K562 (cell line): ENCODE data around the gene CREB3L2. TPM values are rescaled to one million over a fixed set of nuclear protein-coding genes. Genes with fewer than 3 reads are reported as not detected.

Experiments used
- CAMTA2 ChIP-seq: fragments of 250-450 bp; sonication (Bioruptor Pico); conservative IDR thresholded peaks from 2 replicates; pipeline ENCODE4 v1.5.1; 2022
- DNMT1 ChIP-seq: fragments of 450-650 bp; IDR thresholded peaks from 2 replicates; pipeline ENCODE4 v1.6.1; 2016; ENCODE audit warnings: antibody characterized with exemption, mild to moderate bottlenecking
- FOXA1 ChIP-seq: fragments of 450-650 bp; IDR thresholded peaks from 2 replicates; pipeline ENCODE4 v1.6.1; 2016; ENCODE audit warnings: mild to moderate bottlenecking, borderline replicate concordance
- RHOXF2B ChIP-seq: fragments of 250-450 bp; sonication (Bioruptor Pico); conservative IDR thresholded peaks from 2 replicates; pipeline ENCODE4 v1.5.1; 2021
- ZNF311 ChIP-seq: fragments of 250-450 bp; sonication (Bioruptor Pico); IDR thresholded peaks from 2 replicates; pipeline ENCODE4 v1.4.0; 2020; ENCODE audit warnings: mild to moderate bottlenecking, moderate library complexity
- polyA plus RNA-seq, 8 experiments: library from polyadenylated mRNA; depleted of rRNA in 4 of 8; stranded (reverse) in 5 of 8; unstranded in 3 of 8; fragments of >200 nt; fragmentation: Nextera tagmentation in 2 of 8; fragmentation: Illumina TruSeq in 1 of 8; extraction: Ambion mirVana in 2 of 8; extraction: Trizol in 1 of 8; gene quantifications; 2 replicates each; pipeline versions ENCODE4 v1.2.1 to v1.2.3, GENCODE V29; 2011 to 2014; ENCODE audit warnings: inconsistent platforms in 1 of 8, missing spikeins in 1 of 8
- total RNA-seq, 7 experiments: library from RNA; depleted of rRNA in 6 of 7; stranded (reverse); fragments of >200 nt in 6 of 7; fragmentation: Illumina TruSeq in 2 of 7; extraction: Trizol in 2 of 7; gene quantifications; 2 replicates each; pipeline versions ENCODE4 v1.2.1 to v1.2.3, GENCODE V29; 2011 to 2021; ENCODE audit warnings: low replicate concordance in 1 of 7
- TF ChIP-seq, protein P1 (sequence below): fragments of 200-600 bp; sonication (generic); IDR thresholded peaks from one replicate; pipeline ENCODE4 v1.6.1; 2012; ENCODE audit warnings: mild to moderate bottlenecking, low read depth, low read length, inconsistent platforms
- TF ChIP-seq, protein P2 (sequence below), 3 experiments: IDR thresholded peaks in 2 of 3; conservative IDR thresholded peaks in 1 of 3; 2 replicates each; pipeline ENCODE4 v1.5.1; 2011 to 2012; ENCODE audit warnings: low read length in 3 of 3, mild to moderate bottlenecking in 3 of 3, control low read depth in 2 of 3, improper control_type of control experiment in 1 of 3, inconsistent platforms in 1 of 3, low read depth in 1 of 3, mixed read lengths in 1 of 3, moderate library complexity in 1 of 3; ENCODE audit not compliant: insufficient read depth in 2 of 3

CREB3L2 gene
- total and polyA plus RNA-seq, 9 of the 15 experiments (the other 6 are each of a cell fraction or from before 2014, with no cell fraction given), result 7.1 to 45.6 (median 15.8) TPM

DNA sequence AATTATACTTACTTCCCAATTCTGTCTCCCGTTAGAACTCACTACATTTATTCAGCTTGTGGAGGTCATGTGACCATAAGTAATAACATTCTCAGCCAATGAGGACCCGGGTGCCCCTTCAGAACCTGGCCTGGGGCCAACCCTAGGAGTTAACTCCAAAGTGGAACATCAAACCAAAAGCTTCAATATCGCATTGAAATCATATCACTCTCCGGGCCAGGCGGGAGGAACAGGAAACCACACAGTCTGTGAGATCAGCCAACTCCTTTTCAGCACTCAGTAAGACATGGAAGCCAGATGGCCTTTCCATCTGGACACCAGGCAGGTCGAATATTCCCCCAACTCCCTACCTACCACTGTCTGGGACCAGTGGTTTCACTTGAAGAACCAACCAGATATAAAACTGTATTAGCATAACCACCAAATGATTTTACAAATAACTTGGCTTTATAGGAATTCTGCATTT, 5.5 kb downstream of the CREB3L2 start (continued):
- TF ChIP-seq, protein P1, sequence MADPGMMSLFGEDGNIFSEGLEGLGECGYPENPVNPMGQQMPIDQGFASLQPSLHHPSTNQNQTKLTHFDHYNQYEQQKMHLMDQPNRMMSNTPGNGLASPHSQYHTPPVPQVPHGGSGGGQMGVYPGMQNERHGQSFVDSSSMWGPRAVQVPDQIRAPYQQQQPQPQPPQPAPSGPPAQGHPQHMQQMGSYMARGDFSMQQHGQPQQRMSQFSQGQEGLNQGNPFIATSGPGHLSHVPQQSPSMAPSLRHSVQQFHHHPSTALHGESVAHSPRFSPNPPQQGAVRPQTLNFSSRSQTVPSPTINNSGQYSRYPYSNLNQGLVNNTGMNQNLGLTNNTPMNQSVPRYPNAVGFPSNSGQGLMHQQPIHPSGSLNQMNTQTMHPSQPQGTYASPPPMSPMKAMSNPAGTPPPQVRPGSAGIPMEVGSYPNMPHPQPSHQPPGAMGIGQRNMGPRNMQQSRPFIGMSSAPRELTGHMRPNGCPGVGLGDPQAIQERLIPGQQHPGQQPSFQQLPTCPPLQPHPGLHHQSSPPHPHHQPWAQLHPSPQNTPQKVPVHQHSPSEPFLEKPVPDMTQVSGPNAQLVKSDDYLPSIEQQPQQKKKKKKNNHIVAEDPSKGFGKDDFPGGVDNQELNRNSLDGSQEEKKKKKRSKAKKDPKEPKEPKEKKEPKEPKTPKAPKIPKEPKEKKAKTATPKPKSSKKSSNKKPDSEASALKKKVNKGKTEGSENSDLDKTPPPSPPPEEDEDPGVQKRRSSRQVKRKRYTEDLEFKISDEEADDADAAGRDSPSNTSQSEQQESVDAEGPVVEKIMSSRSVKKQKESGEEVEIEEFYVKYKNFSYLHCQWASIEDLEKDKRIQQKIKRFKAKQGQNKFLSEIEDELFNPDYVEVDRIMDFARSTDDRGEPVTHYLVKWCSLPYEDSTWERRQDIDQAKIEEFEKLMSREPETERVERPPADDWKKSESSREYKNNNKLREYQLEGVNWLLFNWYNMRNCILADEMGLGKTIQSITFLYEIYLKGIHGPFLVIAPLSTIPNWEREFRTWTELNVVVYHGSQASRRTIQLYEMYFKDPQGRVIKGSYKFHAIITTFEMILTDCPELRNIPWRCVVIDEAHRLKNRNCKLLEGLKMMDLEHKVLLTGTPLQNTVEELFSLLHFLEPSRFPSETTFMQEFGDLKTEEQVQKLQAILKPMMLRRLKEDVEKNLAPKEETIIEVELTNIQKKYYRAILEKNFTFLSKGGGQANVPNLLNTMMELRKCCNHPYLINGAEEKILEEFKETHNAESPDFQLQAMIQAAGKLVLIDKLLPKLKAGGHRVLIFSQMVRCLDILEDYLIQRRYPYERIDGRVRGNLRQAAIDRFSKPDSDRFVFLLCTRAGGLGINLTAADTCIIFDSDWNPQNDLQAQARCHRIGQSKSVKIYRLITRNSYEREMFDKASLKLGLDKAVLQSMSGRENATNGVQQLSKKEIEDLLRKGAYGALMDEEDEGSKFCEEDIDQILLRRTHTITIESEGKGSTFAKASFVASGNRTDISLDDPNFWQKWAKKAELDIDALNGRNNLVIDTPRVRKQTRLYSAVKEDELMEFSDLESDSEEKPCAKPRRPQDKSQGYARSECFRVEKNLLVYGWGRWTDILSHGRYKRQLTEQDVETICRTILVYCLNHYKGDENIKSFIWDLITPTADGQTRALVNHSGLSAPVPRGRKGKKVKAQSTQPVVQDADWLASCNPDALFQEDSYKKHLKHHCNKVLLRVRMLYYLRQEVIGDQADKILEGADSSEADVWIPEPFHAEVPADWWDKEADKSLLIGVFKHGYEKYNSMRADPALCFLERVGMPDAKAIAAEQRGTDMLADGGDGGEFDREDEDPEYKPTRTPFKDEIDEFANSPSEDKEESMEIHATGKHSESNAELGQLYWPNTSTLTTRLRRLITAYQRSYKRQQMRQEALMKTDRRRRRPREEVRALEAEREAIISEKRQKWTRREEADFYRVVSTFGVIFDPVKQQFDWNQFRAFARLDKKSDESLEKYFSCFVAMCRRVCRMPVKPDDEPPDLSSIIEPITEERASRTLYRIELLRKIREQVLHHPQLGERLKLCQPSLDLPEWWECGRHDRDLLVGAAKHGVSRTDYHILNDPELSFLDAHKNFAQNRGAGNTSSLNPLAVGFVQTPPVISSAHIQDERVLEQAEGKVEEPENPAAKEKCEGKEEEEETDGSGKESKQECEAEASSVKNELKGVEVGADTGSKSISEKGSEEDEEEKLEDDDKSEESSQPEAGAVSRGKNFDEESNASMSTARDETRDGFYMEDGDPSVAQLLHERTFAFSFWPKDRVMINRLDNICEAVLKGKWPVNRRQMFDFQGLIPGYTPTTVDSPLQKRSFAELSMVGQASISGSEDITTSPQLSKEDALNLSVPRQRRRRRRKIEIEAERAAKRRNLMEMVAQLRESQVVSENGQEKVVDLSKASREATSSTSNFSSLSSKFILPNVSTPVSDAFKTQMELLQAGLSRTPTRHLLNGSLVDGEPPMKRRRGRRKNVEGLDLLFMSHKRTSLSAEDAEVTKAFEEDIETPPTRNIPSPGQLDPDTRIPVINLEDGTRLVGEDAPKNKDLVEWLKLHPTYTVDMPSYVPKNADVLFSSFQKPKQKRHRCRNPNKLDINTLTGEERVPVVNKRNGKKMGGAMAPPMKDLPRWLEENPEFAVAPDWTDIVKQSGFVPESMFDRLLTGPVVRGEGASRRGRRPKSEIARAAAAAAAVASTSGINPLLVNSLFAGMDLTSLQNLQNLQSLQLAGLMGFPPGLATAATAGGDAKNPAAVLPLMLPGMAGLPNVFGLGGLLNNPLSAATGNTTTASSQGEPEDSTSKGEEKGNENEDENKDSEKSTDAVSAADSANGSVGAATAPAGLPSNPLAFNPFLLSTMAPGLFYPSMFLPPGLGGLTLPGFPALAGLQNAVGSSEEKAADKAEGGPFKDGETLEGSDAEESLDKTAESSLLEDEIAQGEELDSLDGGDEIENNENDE, result no peak
- TF ChIP-seq FOXA1 (no peak), ZNF311 (no peak), CAMTA2 (CRISPR knock-in tag) (no peak), RHOXF2B (CRISPR knock-in tag) (no peak), DNMT1 (no peak)
- TF ChIP-seq, protein P2, sequence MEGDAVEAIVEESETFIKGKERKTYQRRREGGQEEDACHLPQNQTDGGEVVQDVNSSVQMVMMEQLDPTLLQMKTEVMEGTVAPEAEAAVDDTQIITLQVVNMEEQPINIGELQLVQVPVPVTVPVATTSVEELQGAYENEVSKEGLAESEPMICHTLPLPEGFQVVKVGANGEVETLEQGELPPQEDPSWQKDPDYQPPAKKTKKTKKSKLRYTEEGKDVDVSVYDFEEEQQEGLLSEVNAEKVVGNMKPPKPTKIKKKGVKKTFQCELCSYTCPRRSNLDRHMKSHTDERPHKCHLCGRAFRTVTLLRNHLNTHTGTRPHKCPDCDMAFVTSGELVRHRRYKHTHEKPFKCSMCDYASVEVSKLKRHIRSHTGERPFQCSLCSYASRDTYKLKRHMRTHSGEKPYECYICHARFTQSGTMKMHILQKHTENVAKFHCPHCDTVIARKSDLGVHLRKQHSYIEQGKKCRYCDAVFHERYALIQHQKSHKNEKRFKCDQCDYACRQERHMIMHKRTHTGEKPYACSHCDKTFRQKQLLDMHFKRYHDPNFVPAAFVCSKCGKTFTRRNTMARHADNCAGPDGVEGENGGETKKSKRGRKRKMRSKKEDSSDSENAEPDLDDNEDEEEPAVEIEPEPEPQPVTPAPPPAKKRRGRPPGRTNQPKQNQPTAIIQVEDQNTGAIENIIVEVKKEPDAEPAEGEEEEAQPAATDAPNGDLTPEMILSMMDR (IDR thresholded peaks at IDR 0.05 in 2 of 3, conservative IDR thresholded peaks at IDR 0.05 in 1 of 3; ENCODE audit: insufficient read depth in 2 of 3, low read depth in 1 of 3, low read length in 3 of 3), result no peak
